ENCODE results near the gene OR5D13.

OR5D13 gene, protein sequence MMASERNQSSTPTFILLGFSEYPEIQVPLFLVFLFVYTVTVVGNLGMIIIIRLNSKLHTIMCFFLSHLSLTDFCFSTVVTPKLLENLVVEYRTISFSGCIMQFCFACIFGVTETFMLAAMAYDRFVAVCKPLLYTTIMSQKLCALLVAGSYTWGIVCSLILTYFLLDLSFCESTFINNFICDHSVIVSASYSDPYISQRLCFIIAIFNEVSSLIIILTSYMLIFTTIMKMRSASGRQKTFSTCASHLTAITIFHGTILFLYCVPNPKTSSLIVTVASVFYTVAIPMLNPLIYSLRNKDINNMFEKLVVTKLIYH

DNA sequence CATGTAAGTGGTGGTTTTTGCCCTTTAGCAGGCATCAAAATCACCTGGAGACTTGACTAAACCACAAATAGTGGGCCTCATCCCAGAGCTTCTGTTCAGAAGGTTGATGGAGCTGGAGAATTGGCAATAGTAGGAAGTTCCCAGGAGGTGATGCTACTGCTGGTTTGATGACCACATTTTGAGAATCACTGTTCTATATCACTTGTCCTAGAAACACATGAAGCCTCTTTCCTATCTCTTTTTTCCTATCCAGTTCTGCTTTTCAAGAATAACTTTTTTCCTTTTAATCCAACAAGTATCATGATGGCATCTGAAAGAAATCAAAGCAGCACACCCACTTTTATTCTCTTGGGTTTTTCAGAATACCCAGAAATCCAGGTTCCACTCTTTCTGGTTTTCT, at the start of gene OR5D13:
TSS of gene OR5D13 (plus strand) at position 301 of the 400 bp plus-strand sequence. CDS start at position 301, 0 bp downstream.
- no peak for DNase-seq (ENCODE audit: low spot score)

DNA sequence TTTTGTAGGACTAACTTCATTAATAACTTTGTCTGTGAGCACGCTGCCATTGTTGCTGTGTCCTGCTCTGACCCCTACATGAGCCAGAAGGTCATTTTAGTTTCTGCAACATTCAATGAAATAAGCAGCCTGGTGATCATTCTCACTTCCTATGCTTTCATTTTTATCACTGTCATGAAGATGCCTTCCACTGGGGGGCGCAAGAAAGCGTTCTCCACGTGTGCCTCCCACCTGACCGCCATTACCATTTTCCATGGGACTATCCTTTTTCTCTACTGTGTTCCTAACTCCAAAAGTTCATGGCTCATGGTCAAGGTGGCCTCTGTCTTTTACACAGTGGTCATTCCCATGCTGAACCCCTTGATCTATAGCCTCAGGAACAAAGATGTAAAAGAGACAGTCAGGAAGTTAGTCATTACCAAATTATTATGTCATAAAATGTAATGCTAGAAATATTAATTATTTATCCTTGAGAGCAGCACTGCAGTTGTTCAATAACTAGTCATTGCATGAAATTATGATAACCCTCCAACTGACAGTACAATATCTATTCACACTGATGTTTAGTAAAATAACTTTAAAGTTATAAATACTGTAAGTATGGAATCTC, 46.4 kb upstream of the OR5D13 start:
- no peak for DNase-seq (ENCODE audit: low spot score)

DNA sequence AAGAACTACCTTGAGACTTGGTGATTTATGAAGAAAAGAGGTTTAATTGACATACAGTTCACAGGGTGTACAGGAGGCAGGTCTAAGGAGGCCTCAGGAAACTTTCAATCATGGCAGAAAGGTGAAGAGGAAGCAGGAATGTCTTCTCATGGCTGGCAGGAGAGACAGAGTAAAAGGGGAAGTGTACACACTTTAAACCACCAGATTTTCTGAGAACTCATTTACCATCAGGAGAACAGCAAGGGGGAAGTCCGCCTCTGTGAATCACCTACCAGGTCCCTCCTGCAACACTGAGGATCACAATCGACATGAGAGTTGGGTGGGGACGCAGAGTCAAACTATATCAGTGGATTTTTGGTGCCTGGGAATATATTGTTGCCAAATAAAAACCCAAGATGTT, 40.3 kb upstream of the OR5D13 start:
- DNase-seq (ENCODE audit: low spot score) = no peak

DNA sequence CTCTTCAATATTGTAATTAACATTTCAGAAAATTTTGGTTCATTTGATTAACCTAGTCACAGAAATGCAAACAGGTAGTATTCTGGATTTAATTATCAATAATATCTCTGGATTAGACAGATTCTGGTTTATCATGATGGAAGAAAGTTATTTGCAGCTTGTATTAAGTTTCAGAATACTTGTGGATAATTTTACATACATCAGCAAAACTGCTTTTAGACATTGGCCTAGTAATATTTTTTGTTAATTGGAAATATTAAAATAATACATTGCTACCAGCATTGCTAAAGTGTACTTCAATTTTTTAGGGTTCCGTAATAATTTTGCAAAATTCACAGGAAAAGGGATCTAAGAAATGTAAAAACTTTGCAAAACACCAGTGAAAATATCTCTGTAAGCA, 18.4 kb downstream of the OR5D13 start:
- DNase-seq (ENCODE audit: low spot score) = no peak

DNA sequence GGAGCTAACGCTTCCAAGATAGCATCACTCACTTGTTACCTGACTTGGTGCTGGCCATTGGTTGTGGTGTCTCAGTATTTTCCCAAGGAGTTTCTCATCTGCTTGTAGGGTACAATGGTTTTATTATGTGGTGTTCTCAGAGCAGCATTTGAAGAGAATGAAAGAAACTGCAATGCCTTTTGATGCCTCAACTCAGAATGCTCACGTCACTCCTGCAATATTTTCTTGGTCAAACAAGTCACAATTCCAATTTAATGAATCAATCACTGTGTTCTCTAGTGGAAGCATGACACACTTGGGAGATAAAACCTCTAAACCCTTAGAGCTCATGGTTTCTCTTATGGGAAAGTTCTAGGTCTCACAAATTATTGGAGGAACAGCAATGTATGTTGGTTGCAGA, 20.1 kb downstream of the OR5D13 start:
- DNase-seq (ENCODE audit: low spot score) = no peak

DNA sequence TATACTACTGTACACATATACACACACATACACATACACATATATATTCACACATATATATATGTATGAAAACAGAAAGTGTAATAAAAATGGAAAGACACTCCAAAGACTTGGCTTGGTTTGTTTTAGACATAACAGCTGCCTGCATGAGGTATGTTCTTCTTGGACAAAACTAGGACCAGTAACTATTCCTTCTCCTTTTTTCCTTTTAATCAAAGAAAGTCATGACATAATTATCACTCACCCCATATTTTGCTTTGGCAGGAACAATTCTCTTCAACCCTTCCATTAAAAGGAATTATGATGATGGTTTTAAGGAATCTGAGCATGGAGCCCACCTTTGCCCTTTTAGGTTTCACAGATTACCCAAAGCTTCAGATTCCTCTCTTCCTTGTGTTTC, 22.0 kb downstream of the OR5D13 start, which contains the start of gene OR5D14:
TSS of gene OR5D14 (plus strand) at position 301 of the 400 bp plus-strand sequence. CDS start at position 301, 0 bp downstream.
- DNase-seq (ENCODE audit: low spot score) = no peak

DNA sequence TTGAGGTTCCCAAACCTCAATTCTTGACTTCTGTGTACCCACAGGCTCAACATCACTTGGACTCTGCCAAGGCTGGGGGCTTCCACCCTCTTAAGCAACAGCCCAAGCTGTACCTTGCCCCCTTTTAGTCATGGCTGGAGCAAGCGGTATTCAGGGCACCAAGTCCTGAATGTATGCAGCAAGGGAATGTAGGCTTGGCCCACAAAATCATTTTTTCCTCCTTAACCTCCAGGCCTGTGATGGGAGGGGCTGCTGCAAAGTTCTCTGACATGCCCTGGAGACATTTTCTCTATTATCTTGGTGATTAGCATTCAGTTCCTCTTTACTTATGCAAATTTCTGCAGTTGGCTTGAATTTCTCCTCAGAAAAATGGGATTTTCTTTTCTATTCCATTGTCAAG, 33.0 kb downstream of the OR5D13 start:
- no peak for DNase-seq (ENCODE audit: low spot score)

DNA sequence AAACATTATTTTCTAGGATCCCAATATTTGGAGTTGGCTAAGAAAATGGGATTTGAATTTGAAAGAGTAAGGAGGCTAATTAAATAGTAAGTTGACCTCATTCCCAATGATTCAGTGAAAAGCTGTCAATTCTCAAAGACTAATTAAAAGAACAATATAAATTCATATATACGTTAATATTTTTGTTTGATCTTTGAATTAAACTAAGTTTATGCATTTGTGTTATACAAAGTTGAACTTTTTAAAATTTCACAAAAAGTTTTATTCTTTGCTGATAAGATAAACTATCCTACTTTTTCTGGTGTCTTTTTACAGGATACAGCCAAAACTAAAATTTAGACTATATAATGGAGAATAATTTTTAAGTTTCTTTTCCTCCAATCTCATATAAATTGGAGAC, 37.8 kb downstream of the OR5D13 start, which contains the start of gene OR5L1:
TSS of gene OR5L1 (plus strand) at position 301 of the 400 bp plus-strand sequence. CDS start 100 bp downstream, outside the sequence.
- no peak for DNase-seq (ENCODE audit: low spot score)

DNA sequence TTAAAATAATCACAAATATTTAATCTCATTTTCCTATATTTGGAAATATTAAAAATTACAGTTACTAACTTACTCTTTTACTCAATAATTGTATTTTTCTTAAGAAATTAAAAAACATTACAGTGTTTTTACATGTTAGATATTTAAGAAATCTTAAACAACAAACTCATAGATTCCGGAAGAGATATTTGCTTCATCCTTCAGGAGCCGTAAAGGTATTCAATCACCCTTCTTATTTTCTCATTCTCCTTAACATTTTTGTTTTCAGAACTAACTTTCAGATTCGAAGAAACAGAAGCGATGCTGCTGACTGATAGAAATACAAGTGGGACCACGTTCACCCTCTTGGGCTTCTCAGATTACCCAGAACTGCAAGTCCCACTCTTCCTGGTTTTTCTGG, 46.1 kb downstream of the OR5D13 start, which contains the start of gene OR5D18:
TSS of gene OR5D18 (plus strand) at position 301 of the 400 bp plus-strand sequence. CDS start at position 301, 0 bp downstream.
- DNase-seq (ENCODE audit: low spot score) = no peak
